NCI-H748 treated with DMSO at 0.1 percent for 48 hours (cell line): Measurements from ENCODE around the gene COG1.

Experiments used
- DNase-seq: peaks from one replicate; lab custom pipeline; 2025; lab: John Stamatoyannopoulos, UW

The COG1 gene

GRCh38 chr17:73172252-73172651 is 20.6 kb upstream of the COG1 start:
- DNase-seq = no peak

DNA sequence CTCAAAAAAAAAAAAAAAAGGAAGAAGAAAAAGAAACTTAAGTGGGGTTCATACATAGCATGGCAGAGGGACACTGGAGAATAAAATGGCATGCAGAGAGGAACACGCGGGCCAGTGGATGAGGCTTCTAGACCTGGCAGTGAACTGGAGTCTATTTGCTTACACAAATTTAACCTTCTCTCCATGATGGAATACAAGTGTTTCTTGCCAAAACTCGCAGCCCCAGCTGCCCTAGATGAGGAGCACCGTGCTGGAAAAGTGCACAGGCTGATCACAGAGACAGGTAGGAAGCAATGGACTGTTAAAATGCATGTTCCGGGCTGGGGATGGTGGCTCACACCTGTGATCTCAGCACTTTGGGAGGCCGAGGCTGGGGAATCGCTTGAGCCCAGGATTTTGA is 18.7 kb upstream of the COG1 start:
- no peak for DNase-seq

GRCh38 chr17:73175962-73176565 is 16.8 kb upstream of the COG1 start:
- no peak for DNase-seq

GRCh38 chr17:73179387-73179786 is 13.5 kb upstream of the COG1 start:
- no peak for DNase-seq

GRCh38 chr17:73179878-73180277 is 13.0 kb upstream of the COG1 start:
- no peak for DNase-seq

GRCh38 chr17:73182616-73183310 is 10.1 kb upstream of the COG1 start:
- no peak for DNase-seq

DNA sequence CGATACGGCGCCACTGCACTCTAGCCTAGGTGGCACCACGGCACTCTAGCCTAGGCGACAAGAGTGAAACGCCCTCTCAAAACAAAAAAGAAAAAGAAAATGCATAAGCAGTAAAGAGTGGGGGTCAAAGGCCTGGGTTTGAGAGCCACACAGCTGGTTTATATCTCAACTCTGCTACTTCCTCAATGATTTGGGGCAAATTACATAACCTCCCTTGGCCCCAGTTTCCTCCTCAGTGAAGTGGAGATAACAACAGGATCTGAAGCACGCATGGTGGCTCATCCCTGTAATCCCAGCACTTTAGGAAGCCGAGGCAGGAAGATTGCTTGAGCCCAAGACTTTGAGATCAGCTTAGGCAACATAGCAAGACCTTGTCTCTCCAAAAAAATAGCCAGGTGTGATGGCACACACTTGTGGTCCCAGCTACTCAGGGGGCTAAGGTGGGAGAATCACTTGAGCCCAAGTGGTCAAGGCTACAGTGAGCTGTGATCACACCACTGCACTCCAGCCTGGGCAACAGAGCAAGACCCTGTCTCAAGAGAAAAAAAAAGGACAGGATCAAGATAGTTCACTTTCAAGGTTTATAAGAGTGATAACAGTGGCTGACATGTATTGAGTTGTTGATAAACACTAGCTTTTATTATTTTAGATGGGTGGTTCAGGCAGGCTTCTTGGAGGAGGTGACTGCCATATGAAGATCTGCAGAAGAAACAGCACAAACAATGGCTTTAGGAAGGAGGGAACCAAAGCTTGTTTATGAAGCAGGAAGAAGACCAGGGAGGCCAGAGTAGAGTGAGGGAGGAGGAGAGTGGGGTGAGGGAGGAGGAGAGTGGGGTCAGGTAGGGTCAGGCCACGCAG is 8.5 kb upstream of the COG1 start:
- no peak for DNase-seq

GRCh38 chr17:73186283-73187050 is 6.4 kb upstream of the COG1 start:
- no peak for DNase-seq

GRCh38 chr17:73187203-73187769 is 5.6 kb upstream of the COG1 start:
- no peak for DNase-seq

DNA sequence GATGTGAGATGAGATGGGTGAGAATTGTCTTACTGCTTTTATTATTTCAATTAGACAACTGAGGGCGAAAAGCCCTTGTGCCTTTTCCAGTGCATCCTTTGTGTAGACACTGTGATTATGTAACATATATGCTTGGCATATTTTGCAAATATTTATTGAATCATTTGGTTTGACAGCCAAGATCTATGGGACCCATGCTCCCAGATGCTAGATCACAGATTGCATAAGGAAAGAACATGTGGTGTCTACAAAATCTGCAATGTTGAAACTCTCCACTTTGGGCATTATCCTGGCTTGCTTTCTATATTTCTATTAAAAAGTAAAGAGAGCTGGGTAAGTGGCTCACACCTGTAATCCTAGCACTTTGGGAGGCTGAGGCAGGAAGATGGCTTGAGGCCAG is 4.8 kb upstream of the COG1 start:
- DNase-seq = no peak

DNA sequence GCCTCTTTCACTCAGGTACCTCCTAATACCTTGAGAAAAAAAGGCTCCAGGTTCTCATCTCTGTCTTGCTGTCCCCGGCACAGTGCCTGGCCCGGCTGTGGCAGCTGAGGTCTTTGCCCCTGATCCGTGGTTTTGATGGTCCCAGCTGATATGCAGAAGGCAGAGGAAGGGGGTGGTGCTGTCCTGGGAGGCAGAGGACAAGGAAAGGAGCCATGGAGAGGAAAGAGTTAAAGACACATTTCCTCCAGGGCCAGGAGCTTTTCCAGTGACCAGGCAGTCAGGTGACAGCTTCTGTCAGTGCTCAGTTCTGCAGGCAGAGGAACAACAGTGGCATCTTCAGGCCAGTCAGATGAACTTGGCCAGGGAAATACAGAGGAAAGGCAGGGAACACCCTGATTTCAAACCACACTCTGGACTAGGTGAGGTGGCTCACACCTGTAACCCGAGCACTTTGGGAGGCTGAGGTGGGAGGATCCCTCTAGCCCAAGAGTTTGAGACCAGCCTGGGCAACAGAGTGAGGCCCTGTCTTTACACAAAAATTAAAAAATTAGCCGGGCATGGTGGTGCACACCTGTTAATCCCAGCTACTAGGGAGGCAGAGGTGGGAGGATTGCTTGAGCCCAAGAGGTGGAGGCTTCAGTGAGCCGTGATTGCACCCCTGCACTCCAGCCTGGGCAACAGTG is 3.3 kb upstream of the COG1 start:
- peak; percentile 4 for DNase-seq

DNA sequence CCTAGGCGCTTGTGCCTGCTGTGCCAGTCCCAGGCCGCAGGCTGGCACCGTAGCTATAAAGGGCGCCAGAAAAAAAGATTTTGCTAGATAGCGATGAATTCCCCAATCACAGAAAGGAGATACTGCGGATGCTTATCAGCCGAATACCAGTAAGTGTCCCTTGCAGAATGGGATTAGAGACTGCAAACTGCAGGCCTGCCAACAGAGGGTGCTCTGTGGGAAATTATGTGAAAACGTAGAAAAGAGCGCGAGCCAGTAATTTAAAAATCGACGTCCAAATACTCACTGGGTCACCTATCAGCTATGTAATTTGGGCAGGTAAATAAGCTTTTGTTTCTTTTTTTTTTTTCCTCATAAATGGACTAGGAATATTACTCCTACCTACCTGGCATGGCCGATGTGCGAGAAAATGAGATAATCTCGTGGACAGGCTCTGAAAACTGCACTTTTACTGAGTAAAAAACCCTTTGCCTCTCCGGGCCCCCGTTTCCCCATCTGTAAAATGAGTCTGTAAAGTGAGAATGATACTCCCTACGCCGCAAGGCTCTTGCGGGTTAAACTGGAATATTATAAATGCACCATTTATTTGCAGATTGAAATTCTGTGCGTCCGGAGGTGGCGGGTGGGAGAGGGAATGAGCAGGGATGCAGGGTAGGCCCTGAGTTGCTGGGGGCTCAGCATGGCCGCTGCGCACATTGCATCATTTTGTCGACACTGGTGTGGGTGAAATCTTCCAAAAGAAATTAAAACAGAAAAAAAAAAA is 1.2 kb upstream of the COG1 start:
- DNase-seq = peak; percentile 35

- peak; percentile 59 for DNase-seq
These were observed 505 bp upstream of the COG1 start for GRCh38 chr17:73192206-73192893.

GRCh38 chr17:73194514-73195222 is 1.8 kb downstream of the COG1 start:
- DNase-seq = no peak

- peak; percentile 47 for DNase-seq
These were observed 3.6 kb downstream of the COG1 start for GRCh38 chr17:73196500-73196899.

GRCh38 chr17:73197161-73197560 is 4.3 kb downstream of the COG1 start:
- no peak for DNase-seq

- no peak for DNase-seq
These were observed 5.5 kb downstream of the COG1 start for GRCh38 chr17:73198201-73198929.

DNA sequence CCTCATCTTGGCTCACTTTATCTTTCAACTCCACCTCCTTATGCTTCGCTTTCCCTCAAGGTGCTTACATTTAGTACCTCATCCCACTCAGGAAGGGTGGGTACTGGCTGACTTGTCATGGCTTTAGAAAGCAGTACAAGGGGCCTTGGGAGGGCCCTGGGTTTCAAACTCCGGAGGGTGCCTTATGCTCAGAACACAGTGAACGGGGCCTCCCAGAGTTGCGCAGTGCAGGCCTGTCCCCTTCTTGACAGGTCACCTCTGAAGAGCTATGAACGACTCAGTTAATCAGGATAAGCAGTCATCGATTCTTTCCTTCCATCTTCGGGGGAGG is 6.0 kb downstream of the COG1 start:
- no peak for DNase-seq
